Adipose tissue (tissue), 3 donors: ENCODE results near the gene DGKG. TPM values are rescaled to one million over a fixed set of nuclear protein-coding genes. Genes with fewer than 3 reads are reported as not detected.

ENCODE experiments used
- H3K27ac ChIP-seq: one replicate; pipeline ENCODE4 v1.5.1; 2013; ENCODE audit warnings: low read depth, low read length
- WGBS, 3 donors: extraction: QIAGEN DNeasy Blood & Tissue Kit; methylation state at CpG; one replicate each; pipeline ENCODE4 v1.1.7; 2013; 5-methylcytosine and 5-hydroxymethylcytosine counted together
- polyA plus RNA-seq, 3 donors: library from polyadenylated mRNA; stranded (reverse); fragments of 200-250 nt; gene quantifications; one replicate each; pipeline ENCODE4 v1.2.3, GENCODE V29; 2013
- donor health status: healthy with polysubstance abuse.
- donor health status: Bipolar disorder and iron deficiency.
- donor health status: healthy.

Gene DGKG
- under 1 TPM; 0.38 to 0.56 (median 0.39) TPM for polyA plus RNA-seq

DNA sequence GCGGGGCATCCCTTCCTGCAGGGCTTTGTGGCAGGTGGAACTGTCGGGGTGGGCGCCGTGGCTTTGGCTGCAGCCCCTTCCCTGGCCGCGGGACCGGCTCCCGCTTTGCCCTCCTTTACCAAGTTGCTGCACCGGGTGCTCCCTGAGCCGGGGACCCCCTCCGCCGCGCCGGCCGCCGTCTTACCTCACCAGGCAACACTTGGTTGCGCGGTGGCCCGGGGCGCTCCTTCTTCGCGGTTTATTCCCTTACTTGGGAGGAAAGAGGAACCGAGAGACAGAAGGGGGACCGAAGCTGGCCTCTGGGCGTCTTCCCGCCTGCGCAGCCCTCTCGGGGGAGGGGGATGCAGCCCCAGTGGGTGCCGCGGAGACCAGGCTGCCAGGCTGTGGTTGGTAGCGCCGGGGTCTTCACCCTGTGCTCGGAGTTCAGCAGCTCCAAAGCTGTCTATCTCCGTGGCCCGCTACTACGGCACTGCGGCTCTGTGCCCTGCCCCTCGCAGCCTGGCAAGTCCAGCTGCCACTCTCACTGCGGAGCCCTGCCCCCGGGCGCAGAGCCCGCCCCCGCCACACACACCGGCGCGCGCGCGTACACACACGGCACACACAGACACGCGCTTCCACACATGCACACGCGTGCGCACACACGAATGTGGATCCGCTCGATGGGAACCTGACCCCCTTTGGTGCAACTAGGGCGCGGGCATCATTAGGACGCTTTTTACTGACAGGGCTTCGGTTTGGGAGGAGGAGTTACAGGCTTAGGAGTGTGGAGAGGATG lies at the start of gene DGKG:
Gene DGKG, minus strand, starts transcription at position 473 of the 775 bp plus-strand sequence. CDS start 41,775 bp downstream, outside the sequence.
- no peak within 1 kb of the TSS for H3K27ac ChIP-seq
- 1% methylated on average over 58 to 62 of the region's 62 CpGs for WGBS, 3 donors

GRCh38 chr3:186411089-186411488 lies 49.1 kb upstream of the DGKG start:
- 89 to 95% (median 92%) methylated on average over 2 of the region's 2 CpGs for WGBS, 3 donors
- no peak overlapping the region for H3K27ac ChIP-seq

DNA sequence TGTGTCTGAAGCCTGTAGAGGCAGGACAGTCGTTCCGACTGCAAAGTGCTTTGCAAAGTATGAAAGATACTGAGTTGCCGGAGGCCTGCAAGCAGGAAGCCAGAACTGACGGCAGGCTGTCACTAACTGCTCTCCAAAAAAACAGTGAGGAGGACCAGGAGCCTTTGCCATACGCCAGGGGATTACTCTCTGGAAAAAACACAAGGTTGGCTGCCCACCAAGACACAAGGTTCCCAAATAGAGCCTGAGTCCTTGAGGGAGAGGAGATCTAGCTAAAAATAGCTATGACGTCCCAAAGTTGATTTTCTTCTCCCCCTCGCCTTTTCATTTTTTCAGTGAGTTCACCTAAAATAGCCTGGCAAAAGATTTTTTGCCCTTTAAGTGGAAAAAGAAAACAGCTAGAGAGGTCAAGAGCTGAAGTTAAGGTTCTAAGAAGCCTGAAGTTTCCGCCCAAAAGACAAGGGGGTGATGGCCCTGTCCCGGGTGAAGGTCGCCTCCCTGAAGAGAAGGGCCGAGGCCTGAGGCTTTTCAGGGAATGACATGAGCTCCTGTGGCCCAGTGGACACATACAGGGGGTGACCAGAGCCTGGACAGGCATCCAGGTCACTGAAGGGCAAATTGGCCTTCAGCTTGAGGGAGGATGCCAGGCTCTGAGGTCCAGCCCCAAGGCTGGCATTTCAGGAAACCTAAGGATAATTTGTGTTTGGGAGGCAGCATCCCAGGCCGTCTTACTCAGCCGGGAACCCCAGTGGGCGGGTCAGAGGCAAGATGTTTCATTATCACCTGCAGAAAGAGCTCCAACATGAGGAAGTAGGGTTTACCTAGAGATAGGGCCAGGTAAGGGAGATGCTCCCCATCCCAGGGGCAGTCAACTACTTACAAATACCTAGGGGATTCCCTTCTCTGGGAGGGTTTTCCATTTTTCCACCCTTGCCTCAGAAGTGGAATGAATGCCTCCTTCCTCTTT lies 44.9 kb upstream of the DGKG start:
- no peak overlapping the region for H3K27ac ChIP-seq
- WGBS, 3 donors = 57 to 71% (median 61%) methylated on average over 14 of the region's 14 CpGs

DNA sequence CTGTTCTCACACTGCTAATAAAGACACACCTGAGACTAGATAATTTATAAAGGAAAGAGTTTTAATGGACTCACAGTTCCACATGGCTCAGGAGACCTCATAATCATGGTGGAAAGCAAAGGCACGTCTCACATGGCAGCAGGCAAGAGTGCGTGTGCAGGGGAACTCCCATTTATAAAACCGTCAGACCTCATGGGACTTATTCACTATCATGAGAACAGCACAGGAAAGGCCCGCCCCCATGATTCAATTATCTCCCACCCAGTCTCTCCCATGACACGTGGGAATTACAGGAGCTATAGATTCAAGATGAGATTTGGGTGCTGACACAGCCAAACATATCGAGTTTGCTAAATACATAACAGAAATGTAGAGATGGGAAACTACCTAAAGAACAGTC lies 39.5 kb upstream of the DGKG start:
- no peak overlapping the region for H3K27ac ChIP-seq
- WGBS, 3 donors = 69 to 81% (median 72%) methylated on average over 6 of the region's 6 CpGs

- no peak overlapping the region for H3K27ac ChIP-seq
Observed at GRCh38 chr3:186400662-186401061, 38.6 kb upstream of the DGKG start.

DNA sequence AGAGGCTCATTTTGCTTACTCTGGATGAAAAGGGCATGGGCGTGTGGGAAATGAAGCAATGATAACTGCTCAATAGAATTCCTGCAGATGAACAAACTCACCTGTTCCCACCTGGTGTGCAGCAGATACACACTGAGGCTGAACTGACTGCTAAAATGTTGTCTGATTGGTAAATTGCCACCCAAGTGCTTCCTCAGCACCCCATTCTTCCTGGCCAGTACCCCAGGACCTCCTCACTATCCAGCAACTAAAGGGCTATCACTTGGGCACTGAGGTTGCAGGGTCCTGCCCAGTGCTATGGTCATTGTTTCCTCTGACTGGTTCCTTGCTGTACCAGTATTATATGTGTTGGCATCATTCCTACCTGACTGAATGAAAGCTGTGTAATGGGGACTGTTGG lies 38.0 kb upstream of the DGKG start:
- H3K27ac ChIP-seq = no peak overlapping the region
- 77 to 79% (median 77%) methylated on average over 1 of the region's 1 CpG for WGBS, 3 donors

DNA sequence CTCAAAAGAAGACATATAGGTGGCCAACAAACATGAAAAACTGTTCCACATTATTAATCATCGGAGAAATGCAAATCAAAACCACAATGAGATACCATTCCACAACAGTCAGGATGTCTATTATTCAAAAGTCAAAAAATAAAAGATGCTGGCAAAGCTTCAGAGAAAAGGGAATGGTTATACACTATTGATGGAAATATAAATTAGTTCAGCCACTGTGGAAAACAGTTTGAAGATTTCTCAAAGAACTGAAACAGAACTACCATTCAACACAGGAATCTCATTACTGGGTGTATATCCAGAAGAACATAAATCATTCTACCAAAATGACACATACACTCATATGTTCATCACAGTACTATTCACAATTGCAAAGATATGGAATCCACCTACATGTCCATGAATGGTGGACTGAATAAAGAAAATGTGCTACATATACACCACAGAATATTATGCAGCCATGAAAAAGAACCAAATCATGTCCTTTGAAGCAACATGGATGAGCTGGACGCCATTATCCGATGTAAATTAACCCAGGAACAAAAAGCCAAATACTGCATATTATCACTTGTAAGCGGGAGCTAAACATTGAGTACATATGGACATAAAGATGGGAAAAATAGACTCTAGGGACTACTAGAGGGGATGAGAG lies 32.7 kb upstream of the DGKG start:
- H3K27ac ChIP-seq = no peak overlapping the region
- 86 to 91% (median 91%) methylated on average over 4 of the region's 4 CpGs for WGBS, 3 donors

- no peak overlapping the region for H3K27ac ChIP-seq
- WGBS, 3 donors = 78 to 89% (median 87%) methylated on average over 4 of the region's 4 CpGs
Observed at GRCh38 chr3:186386883-186387560, 25.0 kb upstream of the DGKG start.

DNA sequence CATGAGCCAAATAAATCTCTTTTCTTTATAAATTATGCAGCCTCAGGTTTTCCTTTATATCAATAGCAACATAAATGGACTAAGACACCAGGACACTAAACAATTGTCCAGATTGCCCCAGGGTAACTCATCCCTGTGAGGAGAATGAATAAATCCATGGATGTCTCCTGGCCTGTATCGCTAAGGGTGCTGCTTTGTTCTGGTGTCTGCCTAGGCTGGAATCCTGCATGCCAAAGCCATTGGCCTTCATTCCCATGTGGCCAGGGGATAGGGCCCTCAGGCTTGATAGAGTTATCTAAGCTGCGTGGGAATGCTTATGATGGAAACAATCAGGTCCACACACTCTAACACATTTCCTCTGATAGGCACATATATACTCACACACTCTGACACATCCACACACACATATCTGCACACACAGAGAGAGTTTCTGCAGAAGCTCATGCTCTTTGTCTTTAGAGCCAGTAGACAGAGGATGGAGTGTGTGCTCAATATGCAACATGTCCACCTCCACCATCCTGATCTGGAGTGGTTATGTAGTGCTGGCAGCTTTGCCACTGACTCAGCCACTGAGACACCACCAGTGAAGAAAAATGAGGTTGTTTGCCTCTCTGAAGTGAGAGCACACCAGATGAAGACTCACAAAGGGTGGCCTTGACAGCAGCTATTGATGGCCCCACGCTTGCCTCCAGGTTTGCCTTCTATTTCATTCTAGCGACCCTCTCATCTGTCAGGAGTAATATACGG lies 24.0 kb upstream of the DGKG start:
- 82 to 94% (median 89%) methylated on average over 5 of the region's 5 CpGs for WGBS, 3 donors
- H3K27ac ChIP-seq = no peak overlapping the region

GRCh38 chr3:186383026-186383993 lies 21.3 kb upstream of the DGKG start:
- H3K27ac ChIP-seq = no peak overlapping the region
- 64 to 77% (median 74%) methylated on average over 18 of the region's 18 CpGs for WGBS, 3 donors

GRCh38 chr3:186382217-186382885 lies 20.3 kb upstream of the DGKG start:
- H3K27ac ChIP-seq = no peak overlapping the region
- WGBS, 3 donors = 57 to 85% (median 62%) methylated on average over 6 of the region's 6 CpGs

DNA sequence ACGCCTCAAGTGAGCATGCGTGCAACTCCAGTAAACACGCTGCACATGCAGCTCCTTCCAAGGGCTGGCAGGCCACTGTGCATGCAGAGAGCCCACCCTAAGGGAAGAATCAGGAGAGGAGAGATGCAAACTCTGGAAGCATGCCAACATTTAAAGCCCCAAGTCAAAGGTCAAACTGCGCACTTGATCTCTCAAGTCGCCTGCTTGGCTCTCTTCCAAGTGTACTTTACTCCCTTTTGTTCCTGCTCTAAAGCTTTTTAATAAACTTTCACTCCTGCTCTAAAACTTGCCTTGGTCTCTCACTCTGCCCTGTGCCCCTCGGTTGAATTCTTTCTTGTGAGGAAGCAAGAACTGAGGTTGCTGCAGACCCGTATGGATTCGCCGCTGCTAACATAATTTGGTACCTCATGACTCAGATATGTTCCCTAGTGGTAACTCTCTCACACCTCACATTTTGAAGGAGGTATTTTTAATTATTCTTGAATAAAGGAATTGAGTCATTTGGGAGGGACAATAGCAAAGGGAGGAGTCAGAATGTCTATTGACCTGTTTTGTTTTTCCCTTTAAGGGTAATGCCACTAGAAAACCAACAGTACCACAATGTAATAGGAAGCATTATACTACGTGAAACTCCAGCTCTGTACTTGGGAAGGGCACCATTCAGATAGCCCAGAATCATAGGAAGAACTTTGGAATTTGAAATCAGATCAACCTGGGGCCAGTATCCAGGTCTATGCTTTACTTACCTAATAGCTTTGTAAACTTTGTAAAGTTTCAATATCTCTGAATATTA lies 19.6 kb upstream of the DGKG start:
- WGBS, 3 donors = 60 to 62% (median 61%) methylated on average over 10 of the region's 10 CpGs

DNA sequence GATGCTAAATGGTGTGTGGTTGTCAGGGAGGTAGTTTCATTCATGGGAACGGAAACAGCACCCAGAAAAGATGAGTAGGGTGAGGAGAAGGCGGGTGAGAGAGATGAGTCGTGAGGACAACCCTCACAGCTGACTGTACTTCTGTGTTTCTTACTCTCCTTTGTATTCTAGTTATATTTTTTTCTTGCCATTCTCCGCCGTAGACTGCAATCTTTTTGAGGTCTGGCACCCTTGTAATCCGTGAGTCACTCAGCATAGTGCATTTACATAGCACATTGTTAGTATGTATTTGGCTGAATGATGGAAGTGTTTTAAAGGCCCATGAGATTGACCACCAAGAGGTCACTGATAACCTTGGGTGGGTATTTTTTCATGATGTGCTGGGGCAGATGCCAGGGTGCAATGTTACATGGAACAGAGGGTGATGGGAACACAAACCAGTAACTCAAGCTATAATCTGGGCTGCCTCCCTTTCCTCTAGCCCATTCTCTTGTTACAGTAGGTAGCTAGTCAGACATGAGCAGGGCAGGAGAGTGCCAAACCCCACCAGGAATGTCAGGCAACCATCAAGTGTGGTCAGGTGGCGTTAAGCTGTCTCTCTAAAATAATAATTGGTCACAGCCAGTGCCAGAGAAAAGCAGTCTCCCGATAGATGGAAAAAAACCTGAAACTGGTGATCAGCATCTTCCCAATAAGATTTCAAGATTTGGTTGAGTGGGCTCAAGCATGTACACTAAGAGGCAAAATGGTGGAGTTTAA lies 18.8 kb upstream of the DGKG start:
- WGBS, 3 donors = 81 to 93% (median 83%) methylated on average over 8 of the region's 8 CpGs
- H3K27ac ChIP-seq = no peak overlapping the region

More for the DNA sequence above, 19.6 kb upstream of the DGKG start:
- H3K27ac ChIP-seq = no peak overlapping the region

DNA sequence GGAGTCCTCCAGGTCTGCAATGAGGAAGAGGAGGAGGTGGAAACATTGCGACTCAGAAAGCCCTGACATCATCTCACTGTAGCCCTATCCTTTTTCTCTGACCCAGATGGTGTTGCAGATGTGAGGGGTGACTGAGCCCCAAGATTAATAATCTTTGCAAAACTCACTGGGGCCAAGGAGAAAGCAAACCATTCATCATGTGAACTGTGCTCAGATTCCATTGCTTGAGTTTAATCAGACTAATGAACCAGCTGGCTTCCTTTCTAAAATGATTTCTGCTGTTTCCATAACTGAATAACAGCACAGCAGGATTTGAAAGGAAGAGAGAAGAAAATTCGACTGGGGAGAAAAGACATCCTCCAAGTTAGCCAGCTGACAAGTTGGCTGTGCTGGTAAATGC lies 13.4 kb upstream of the DGKG start:
- WGBS, 3 donors = 27 to 42% (median 30%) methylated on average over 2 of the region's 2 CpGs
- no peak overlapping the region for H3K27ac ChIP-seq

DNA sequence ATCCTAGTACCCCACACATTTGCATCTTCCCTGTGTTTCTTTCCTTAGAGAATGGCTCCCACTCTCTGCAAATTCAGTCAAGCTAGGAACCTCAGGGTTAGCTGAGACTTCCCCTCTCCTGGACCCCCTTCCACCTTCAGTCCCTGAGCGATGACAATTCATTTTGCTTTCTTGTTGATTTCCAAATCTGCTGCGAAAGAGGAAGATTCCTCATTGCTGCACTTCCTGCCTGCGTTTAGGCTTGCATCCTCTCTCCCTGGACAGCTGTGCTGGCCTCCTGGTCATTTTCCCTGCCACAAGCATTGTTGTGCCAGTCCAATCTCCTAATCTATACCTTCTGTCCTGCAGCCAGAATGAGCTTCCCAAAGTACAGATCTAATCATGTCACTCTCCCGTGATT lies 12.3 kb upstream of the DGKG start:
- H3K27ac ChIP-seq = no peak overlapping the region
- WGBS, 3 donors = 32 to 75% (median 42%) methylated on average over 4 of the region's 4 CpGs
